ENCODE measurements around the gene RNF113A.

Gene RNF113A

GRCh38 chrX:119853444-119853843 lies 18.1 kb downstream of the RNF113A start:
- Histone ChIP-seq H3K27ac (ENCODE audit: low read depth, low read length) (no peak overlapping the region), H3F3A (ENCODE audit: control insufficient read depth, insufficient read depth) (no peaks in the 10 kb centered on the region), H3K4me1 (ENCODE audit: control insufficient read depth, low read length) (peaks cover 14% of the 10 kb centered on the region), H3K36me3 (ENCODE audit: control insufficient read depth, low read length) (peaks cover 30% of the 10 kb centered on the region), H3K4me2 (ENCODE audit: low read length) (peak overlapping the region; percentile 68), H3K79me2 (ENCODE audit: control insufficient read depth, low read length) (peaks cover 25% of the 10 kb centered on the region), H4K20me1 (ENCODE audit: control insufficient read depth, insufficient read depth, low read depth, low read length) (no peaks in the 10 kb centered on the region), H3K9me2 (replicated peaks; ENCODE audit: control insufficient read depth, low read length) (no peaks in the 10 kb centered on the region), H3K27me3 (ENCODE audit: control insufficient read depth, low read length) (no peaks in the 10 kb centered on the region), H3K9me3 (ENCODE audit: control insufficient read depth, insufficient read depth, low read length) (no peaks in the 10 kb centered on the region), H3K4me3 (ENCODE audit: low read length) (peak overlapping the region; percentile 60)
- TF ChIP-seq EZH2phosphoT487 (IDR thresholded peaks at IDR 0.05; ENCODE audit: borderline replicate concordance, low read length) (no peak), CTCF (IDR thresholded peaks at IDR 0.05; ENCODE audit: low read depth, low read length, poor library complexity, severe bottlenecking) (no peak)

GRCh38 chrX:119852382-119853353 lies 18.9 kb downstream of the RNF113A start, which contains the start of gene UPF3B:
UPF3B (minus strand) TSS chrX:119852963; CDS start chrX:119852928, 35 bp downstream.
- no peaks in the 10 kb centered on the region for H3F3A ChIP-seq (ENCODE audit: control insufficient read depth, insufficient read depth)
- H3K79me2 ChIP-seq (ENCODE audit: control insufficient read depth, low read length): peaks cover 25% of the 10 kb centered on the region
- peaks cover 37% of the 10 kb centered on the region for H3K36me3 ChIP-seq (ENCODE audit: control insufficient read depth, low read length)
- no peaks in the 10 kb centered on the region for H3K9me2 ChIP-seq (replicated peaks; ENCODE audit: control insufficient read depth, low read length)
- H3K27ac ChIP-seq (ENCODE audit: low read depth, low read length): peak within 1 kb of the TSS; percentile 52
- peaks cover 14% of the 10 kb centered on the region for H3K4me1 ChIP-seq (ENCODE audit: control insufficient read depth, low read length)
- peak within 1 kb of the TSS; percentile 77 for H3K4me2 ChIP-seq (ENCODE audit: low read length)
- H4K20me1 ChIP-seq (ENCODE audit: control insufficient read depth, insufficient read depth, low read depth, low read length): no peaks in the 10 kb centered on the region
- no peak for TF ChIP-seq CTCF (IDR thresholded peaks at IDR 0.05; ENCODE audit: low read depth, low read length, poor library complexity, severe bottlenecking)
- peak within 1 kb of the TSS; percentile 95 for H3K4me3 ChIP-seq (ENCODE audit: low read length)
- no peaks in the 10 kb centered on the region for H3K27me3 ChIP-seq (ENCODE audit: control insufficient read depth, low read length)
- no peaks in the 10 kb centered on the region for H3K9me3 ChIP-seq (ENCODE audit: control insufficient read depth, insufficient read depth, low read length)

- Histone ChIP-seq H3K4me3 (ENCODE audit: low read length) (no peak overlapping the region), H3K4me1 (ENCODE audit: control insufficient read depth, low read length) (no peaks in the 10 kb centered on the region), H3K27me3 (ENCODE audit: control insufficient read depth, low read length) (no peaks in the 10 kb centered on the region), H3K36me3 (ENCODE audit: control insufficient read depth, low read length) (peaks cover 36% of the 10 kb centered on the region), H3K79me2 (ENCODE audit: control insufficient read depth, low read length) (no peaks in the 10 kb centered on the region), H3F3A (ENCODE audit: control insufficient read depth, insufficient read depth) (no peaks in the 10 kb centered on the region), H3K9me2 (replicated peaks; ENCODE audit: control insufficient read depth, low read length) (no peaks in the 10 kb centered on the region), H3K9me3 (ENCODE audit: control insufficient read depth, insufficient read depth, low read length) (no peaks in the 10 kb centered on the region), H3K4me2 (ENCODE audit: low read length) (no peak overlapping the region), H3K27ac (ENCODE audit: low read depth, low read length) (no peak overlapping the region), H4K20me1 (ENCODE audit: control insufficient read depth, insufficient read depth, low read depth, low read length) (no peaks in the 10 kb centered on the region)
- TF ChIP-seq CTCF (IDR thresholded peaks at IDR 0.05; ENCODE audit: low read depth, low read length, poor library complexity, severe bottlenecking) (no peak), EZH2phosphoT487 (IDR thresholded peaks at IDR 0.05; ENCODE audit: borderline replicate concordance, low read length) (no peak)
Observed at GRCh38 chrX:119833905-119834304, 37.6 kb downstream of the RNF113A start.
